GM10248 (cell line): ENCODE data around the gene TMEM269.

Source experiments
- CTCF ChIA-PET: fragments of 300-600 bp; sonication (Branson Sonifier 250); formaldehyde crosslinking; extraction: SDS; loops from one replicate; lab custom pipeline; 2021; ENCODE audit warnings: antibody characterized with exemption; lab: Yijun Ruan, JAX
- POLR2A ChIA-PET: fragments of 350-650 bp; sonication (Branson Sonifier 250); formaldehyde crosslinking; extraction: SDS; loops from one replicate; lab custom pipeline; 2020; ENCODE audit warnings: antibody characterized with exemption; lab: Yijun Ruan, JAX
- DNase-seq: peaks from one replicate; pipeline ENCODE4 v3.0.0; 2012; ENCODE audit errors: extremely low spot score
- TF ChIP-seq, protein P1 (sequence below): IDR thresholded peaks from 2 replicates; pipeline ENCODE4 v1.5.1; 2012; ENCODE audit warnings: mild to moderate bottlenecking, low read depth; ENCODE audit errors: extremely low read depth, missing control alignments, control extremely low read depth

TMEM269 gene

DNA sequence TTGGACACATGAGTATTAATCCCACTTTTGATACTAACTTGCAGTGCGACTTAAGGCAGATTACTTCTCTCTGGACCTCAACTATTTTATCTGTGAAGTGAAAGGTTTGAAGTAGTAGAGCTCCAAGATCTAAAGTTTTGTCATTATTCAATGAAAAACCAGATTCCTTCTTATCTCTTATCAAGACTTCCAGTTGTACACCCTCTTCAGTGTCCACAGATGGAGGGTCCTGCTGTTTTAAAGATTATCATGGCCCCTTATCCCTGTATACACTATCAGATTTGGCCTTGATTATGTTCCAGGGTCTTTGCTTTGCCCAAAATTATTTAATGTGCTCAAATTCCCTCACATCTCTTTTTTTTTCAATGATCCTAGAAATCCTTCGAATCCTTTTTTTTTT is 16.6 kb upstream of the TMEM269 start:
- TF ChIP-seq, protein P1, sequence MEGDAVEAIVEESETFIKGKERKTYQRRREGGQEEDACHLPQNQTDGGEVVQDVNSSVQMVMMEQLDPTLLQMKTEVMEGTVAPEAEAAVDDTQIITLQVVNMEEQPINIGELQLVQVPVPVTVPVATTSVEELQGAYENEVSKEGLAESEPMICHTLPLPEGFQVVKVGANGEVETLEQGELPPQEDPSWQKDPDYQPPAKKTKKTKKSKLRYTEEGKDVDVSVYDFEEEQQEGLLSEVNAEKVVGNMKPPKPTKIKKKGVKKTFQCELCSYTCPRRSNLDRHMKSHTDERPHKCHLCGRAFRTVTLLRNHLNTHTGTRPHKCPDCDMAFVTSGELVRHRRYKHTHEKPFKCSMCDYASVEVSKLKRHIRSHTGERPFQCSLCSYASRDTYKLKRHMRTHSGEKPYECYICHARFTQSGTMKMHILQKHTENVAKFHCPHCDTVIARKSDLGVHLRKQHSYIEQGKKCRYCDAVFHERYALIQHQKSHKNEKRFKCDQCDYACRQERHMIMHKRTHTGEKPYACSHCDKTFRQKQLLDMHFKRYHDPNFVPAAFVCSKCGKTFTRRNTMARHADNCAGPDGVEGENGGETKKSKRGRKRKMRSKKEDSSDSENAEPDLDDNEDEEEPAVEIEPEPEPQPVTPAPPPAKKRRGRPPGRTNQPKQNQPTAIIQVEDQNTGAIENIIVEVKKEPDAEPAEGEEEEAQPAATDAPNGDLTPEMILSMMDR, result no peak
- ChIA-PET POLR2A (no interaction called here), CTCF (interaction anchor here (0.9 to 6.3 kb wide), 5 partner anchors 10 to 313 kb away, joined by 3 to 59 read pairs (median 8); no protein-coding TSS in a partner anchor)
- DNase-seq, result no peak

DNA sequence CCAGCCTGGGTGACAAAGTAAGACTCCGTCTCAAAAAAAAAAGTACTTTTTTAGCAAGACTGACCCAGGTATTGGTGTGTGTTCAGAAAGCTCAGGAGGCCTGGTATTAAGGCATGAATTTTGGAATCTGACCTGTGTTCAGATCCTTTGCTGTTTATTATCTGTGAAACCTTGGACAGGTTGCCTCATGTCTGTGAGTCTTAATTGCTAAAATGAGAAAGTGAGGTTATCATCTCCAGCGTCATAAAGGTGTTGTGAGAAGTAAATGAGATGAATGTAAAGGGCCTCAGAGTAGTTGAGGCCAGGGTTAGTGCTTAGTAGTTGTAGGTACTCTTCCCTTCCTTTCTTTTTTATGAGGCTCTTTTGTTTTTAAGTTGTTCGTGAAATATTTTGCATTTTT is 15.0 kb upstream of the TMEM269 start:
- ChIA-PET CTCF (interaction anchor here (1.8 to 6.3 kb wide), 3 partner anchors 9 to 304 kb away, joined by 6 to 59 read pairs (median 39); no protein-coding TSS in a partner anchor), POLR2A (no interaction called here)
- DNase-seq, result no peak
- TF ChIP-seq, protein P1, result no peak

- ChIA-PET POLR2A (no interaction called here), CTCF (interaction anchor here (12.6 kb wide), 1 partner anchor 299 kb away, joined by 178 read pairs; no protein-coding TSS in a partner anchor)
- no peak for DNase-seq
- TF ChIP-seq, protein P1, result no peak
Observed at GRCh38 chr1:42773420-42773819, 11.4 kb upstream of the TMEM269 start.

DNA sequence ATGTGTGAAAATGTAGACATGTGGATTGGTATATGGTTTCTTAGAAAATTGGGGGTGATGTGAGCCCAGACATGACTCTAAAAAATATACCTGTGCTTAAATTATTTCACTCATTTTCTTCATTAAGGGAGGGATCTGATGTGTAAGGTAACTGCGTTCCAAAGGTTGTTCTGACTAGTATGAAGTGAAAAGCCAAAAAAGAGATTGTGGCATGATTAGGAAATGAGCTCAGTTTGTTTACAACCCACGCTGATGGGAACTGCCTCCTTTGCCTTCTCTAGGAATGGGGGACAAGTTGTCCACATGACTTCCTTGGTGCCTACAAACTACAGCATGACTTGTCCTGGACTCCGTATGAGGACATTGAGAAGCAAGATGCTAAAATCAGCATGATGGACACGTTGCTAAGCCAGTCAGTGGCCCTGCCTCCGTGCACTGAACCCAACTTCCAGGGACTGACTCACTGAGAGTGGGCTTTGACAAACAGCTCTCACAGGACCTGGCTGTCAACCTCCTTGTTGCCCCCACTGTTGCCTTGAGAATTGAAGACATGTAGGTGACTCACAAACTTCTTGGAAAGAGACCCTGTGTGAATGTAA is 9.8 kb upstream of the TMEM269 start:
- no peak for DNase-seq
- CTCF ChIA-PET, result interaction anchor here (0.7 to 12.6 kb wide), 3 partner anchors 9 to 298 kb away, joined by 4 to 178 read pairs (median 4); no protein-coding TSS in a partner anchor
- TF ChIP-seq, protein P1, result no peak
- POLR2A ChIA-PET, result interaction anchor here (0.7 to 1.3 kb wide), 3 partner anchors 8 to 178 kb away, joined by 3 to 4 read pairs (median 3); partner anchors contain the start of genes C1orf50, P3H1 and ZNF691

DNA sequence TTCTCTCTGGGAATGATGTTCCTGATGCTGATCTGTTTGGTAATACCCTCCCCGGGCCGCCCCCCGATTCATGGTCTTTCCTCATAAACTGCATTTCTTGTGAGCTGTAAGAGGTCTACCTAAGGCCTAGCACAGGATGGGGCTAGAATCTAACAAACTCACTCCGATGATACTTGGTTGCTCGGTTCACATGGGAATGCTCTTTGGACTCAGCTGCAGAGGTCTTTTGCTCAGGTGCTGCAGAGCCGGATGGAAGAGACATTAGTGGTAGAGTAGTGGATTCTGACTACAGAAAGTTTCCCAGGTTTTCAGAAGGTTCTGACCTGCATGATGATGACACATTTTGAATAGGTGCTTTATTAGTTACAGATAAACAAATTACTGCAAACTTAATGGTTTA is 8.3 kb upstream of the TMEM269 start:
- POLR2A ChIA-PET, result no interaction called here
- no peak for DNase-seq
- TF ChIP-seq, protein P1, result no peak
- CTCF ChIA-PET, result interaction anchor here (1.3 to 12.6 kb wide), 8 partner anchors 9 to 296 kb away, joined by 3 to 178 read pairs (median 9); partner anchors contain the start of genes C1orf50, ERMAP, P3H1 and SVBP

- DNase-seq, result peak; percentile 57
- CTCF ChIA-PET, result interaction anchor here (0.6 to 12.6 kb wide), 25 partner anchors 9 to 394 kb away, joined by 3 to 178 read pairs (median 4); partner anchors contain the start of genes C1orf50, CFAP57, EBNA1BP2 and P3H1
- TF ChIP-seq, protein P1, result peak; percentile 63
- POLR2A ChIA-PET, result no interaction called here
Observed at GRCh38 chr1:42777852-42778251, 6.9 kb upstream of the TMEM269 start.
